Measurements from ENCODE around the gene VAPB. TPM values are rescaled to one million over a fixed set of nuclear protein-coding genes. Genes with fewer than 3 reads are reported as not detected.

The VAPB gene
- total RNA-seq, 1 experiment from 2014 or later: 65.1 TPM

DNA sequence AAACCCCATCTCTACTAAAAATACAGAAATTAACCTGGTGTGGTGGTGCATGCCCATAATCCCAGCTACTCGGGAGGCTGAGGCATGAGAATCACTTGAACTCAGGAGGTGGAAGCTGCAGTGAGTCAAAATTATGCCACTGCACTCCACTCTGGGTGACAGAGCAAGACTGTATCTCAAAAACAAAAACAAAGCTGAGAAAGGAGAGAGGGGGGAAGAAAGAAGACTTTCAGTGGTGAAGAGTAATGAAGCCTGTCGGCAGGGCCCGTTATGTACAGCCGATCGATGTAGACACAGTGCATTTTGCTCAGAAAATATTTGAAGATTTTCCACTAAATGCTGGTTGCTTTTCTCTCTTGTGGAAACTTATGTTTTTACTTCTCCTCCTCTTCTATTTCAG lies 13.8 kb downstream of the VAPB start:
- Histone ChIP-seq H2AK5ac (ENCODE audit: insufficient read length, low read length) (no peak overlapping the region), H3K9ac (ENCODE audit: extremely low read depth, insufficient read length, low read length) (no peak overlapping the region), H4K91ac (ENCODE audit: insufficient read length, low read depth, low read length) (no peak overlapping the region), H3K79me2 (ENCODE audit: insufficient read depth, low read length) (peaks cover 31% of the 10 kb centered on the region; the same call in 1 of the 2 replicates), H3K4me2 (ENCODE audit: insufficient read depth, insufficient read length, low read length) (no peak overlapping the region), H2BK5ac (ENCODE audit: insufficient read length, low read length) (no peak overlapping the region), H3T11ph (ENCODE audit: low read length) (no peak overlapping the region), H3K18ac (ENCODE audit: insufficient read length, low read depth, low read length) (no peak overlapping the region), H3K56ac (ENCODE audit: insufficient read length, low read depth, low read length) (no peak overlapping the region), H3K4ac (ENCODE audit: low read depth, low read length) (no peak overlapping the region), H2AFZ (ENCODE audit: low read length) (no peak overlapping the region), H2BK15ac (ENCODE audit: low read depth, low read length) (no peak overlapping the region), H3K27ac (ENCODE audit: insufficient read length, low read depth, low read length) (no peak overlapping the region), H3K9me3 (ENCODE audit: control insufficient read depth, low read depth, low read length) (no peaks in the 10 kb centered on the region), H4K5ac (ENCODE audit: insufficient read length, low read depth, low read length) (no peak overlapping the region), H3K79me1 (ENCODE audit: insufficient read depth, low read depth, low read length, poor library complexity, severe bottlenecking) (no peaks in the 10 kb centered on the region), H3K27me3 (ENCODE audit: insufficient read depth, low read length) (no peaks in the 10 kb centered on the region), H3K4me1 (ENCODE audit: insufficient read depth, low read length) (peaks cover under 1% of the 10 kb centered on the region; the same call in 1 of the 2 replicates), H4K20me1 (ENCODE audit: control insufficient read depth, insufficient read depth, insufficient read length) (no peaks in the 10 kb centered on the region), H4K8ac (replicated peaks; ENCODE audit: insufficient read length, low read depth, low read length) (no peak overlapping the region), H2BK12ac (ENCODE audit: insufficient read length, low read depth, low read length) (no peak overlapping the region), H2BK20ac (ENCODE audit: low read depth, low read length, poor library complexity, severe bottlenecking) (no peak overlapping the region), H2BK120ac (ENCODE audit: low read depth, low read length, poor library complexity, severe bottlenecking) (no peak overlapping the region), H3K14ac (ENCODE audit: insufficient read depth, low read length) (no peak overlapping the region), H3K23ac (ENCODE audit: insufficient read length, low read depth, low read length) (no peak overlapping the region), H3K23me2 (ENCODE audit: insufficient read length, low read depth, low read length, poor library complexity, severe bottlenecking) (no peaks in the 10 kb centered on the region)
- peaks cover 0 to 3% (median 1%) of the 10 kb centered on the region in 3 experiments; a peak in 3 of 7 replicates for H3K36me3 Mint-ChIP-seq (ENCODE audit: insufficient read depth in 1 of 3, low read depth in 3 of 3)
- no peak overlapping the region for H3K27ac Mint-ChIP-seq
- H3K4me1 Mint-ChIP-seq: peaks cover 30 to 32% of the 10 kb centered on the region in 2 experiments
- no peaks in the 10 kb centered on the region for H3K27me3 Mint-ChIP-seq (ENCODE audit: low read depth)
- TF ChIP-seq, protein P1, sequence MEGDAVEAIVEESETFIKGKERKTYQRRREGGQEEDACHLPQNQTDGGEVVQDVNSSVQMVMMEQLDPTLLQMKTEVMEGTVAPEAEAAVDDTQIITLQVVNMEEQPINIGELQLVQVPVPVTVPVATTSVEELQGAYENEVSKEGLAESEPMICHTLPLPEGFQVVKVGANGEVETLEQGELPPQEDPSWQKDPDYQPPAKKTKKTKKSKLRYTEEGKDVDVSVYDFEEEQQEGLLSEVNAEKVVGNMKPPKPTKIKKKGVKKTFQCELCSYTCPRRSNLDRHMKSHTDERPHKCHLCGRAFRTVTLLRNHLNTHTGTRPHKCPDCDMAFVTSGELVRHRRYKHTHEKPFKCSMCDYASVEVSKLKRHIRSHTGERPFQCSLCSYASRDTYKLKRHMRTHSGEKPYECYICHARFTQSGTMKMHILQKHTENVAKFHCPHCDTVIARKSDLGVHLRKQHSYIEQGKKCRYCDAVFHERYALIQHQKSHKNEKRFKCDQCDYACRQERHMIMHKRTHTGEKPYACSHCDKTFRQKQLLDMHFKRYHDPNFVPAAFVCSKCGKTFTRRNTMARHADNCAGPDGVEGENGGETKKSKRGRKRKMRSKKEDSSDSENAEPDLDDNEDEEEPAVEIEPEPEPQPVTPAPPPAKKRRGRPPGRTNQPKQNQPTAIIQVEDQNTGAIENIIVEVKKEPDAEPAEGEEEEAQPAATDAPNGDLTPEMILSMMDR (conservative IDR thresholded peaks at IDR 0.05): no peak
- no peak for DNase-seq
- no peak overlapping the region for H3K4me3 Mint-ChIP-seq
- no peaks in the 10 kb centered on the region for H3K9me3 Mint-ChIP-seq
- WGBS (ENCODE audit: extremely low coverage, insufficient read length, low lambda C conversion rate): no CpG with 5 or more reads among the region's 5 CpGs
